WTC11 (cell line): ENCODE data around the gene TMTC2. TPM values are rescaled to one million over a fixed set of nuclear protein-coding genes. Genes with fewer than 3 reads are reported as not detected.

Experiments
- ATAC-seq: fragments of 200-7000 bp; cut with Tn5 transposase; 2 replicates; pipeline ENCODE4 v1.10.0; 2021; ENCODE audit warnings: mild to moderate bottlenecking, moderate library complexity
- CTCF ChIA-PET: fragments of 300-600 bp; sonication (Branson Sonifier 250); formaldehyde crosslinking; loops from one replicate; lab custom pipeline; 2021; ENCODE audit warnings: antibody characterized with exemption; lab: Charles Lee
- POLR2A ChIA-PET: fragments of 350-600 bp; sonication (Branson Sonifier 250); formaldehyde crosslinking; loops from one replicate; lab custom pipeline; 2021; ENCODE audit warnings: antibody characterized with exemption; lab: Charles Lee
- DNase-seq: peaks from one replicate; pipeline ENCODE4 v3.0.0; 2021; ENCODE audit warnings: low spot score
- H3K27ac Mint-ChIP-seq: 2 replicates; pipeline ENCODE4 v1.8.0; 2021; ENCODE audit warnings: mixed read lengths
- H3K27me3 Mint-ChIP-seq: 2 replicates; pipeline ENCODE4 v1.8.0; 2021; ENCODE audit warnings: low read depth, mild to moderate bottlenecking, moderate library complexity, mixed read lengths
- H3K36me3 Mint-ChIP-seq: 2 replicates; pipeline ENCODE4 v1.8.0; 2021; ENCODE audit warnings: mixed read lengths
- H3K4me1 Mint-ChIP-seq: 2 replicates; pipeline ENCODE4 v1.8.0; 2022; ENCODE audit warnings: mixed read lengths
- H3K4me3 Mint-ChIP-seq: 2 replicates; pipeline ENCODE4 v1.8.0; 2021; ENCODE audit warnings: mild to moderate bottlenecking, moderate library complexity, mixed read lengths
- H3K9me3 Mint-ChIP-seq: 2 replicates; pipeline ENCODE4 v1.8.0; 2021; ENCODE audit warnings: mixed read lengths
- ARID4B ChIP-seq: sonication (generic); formaldehyde crosslinking; IDR thresholded peaks from 2 replicates; pipeline ENCODE4 v1.8.0; 2023; ENCODE audit warnings: missing genetic modification reagents, mild to moderate bottlenecking, borderline replicate concordance
- FOXJ3 ChIP-seq: sonication (generic); formaldehyde crosslinking; IDR thresholded peaks from 2 replicates; pipeline ENCODE4 v1.9.0; 2021; ENCODE audit warnings: missing genetic modification reagents, mild to moderate bottlenecking, borderline replicate concordance
- GRHL2 ChIP-seq: fragments of 250-450 bp; sonication (Bioruptor Pico); IDR thresholded peaks from 2 replicates; pipeline ENCODE4 v1.8.0; 2022; ENCODE audit warnings: mild to moderate bottlenecking, moderate library complexity; ENCODE audit not compliant: insufficient replicate concordance, severe bottlenecking
- JUN ChIP-seq: sonication (generic); formaldehyde crosslinking; IDR thresholded peaks from 2 replicates; pipeline ENCODE4 v1.8.0; 2023; ENCODE audit warnings: mild to moderate bottlenecking, missing genetic modification reagents
- MAX ChIP-seq: sonication (generic); formaldehyde crosslinking; IDR thresholded peaks from 2 replicates; pipeline ENCODE4 v1.8.0; 2022; ENCODE audit warnings: mild to moderate bottlenecking, missing genetic modification reagents
- NFE2L1 ChIP-seq: sonication (generic); formaldehyde crosslinking; IDR thresholded peaks from 2 replicates; pipeline ENCODE4 v1.8.1; 2023; ENCODE audit warnings: missing genetic modification reagents
- NR3C1 ChIP-seq: sonication (generic); formaldehyde crosslinking; conservative IDR thresholded peaks from 2 replicates; pipeline ENCODE4 v1.8.1; 2023; ENCODE audit warnings: low read depth, mild to moderate bottlenecking, missing genetic modification reagents
- SMAD4 ChIP-seq: sonication (generic); formaldehyde crosslinking; IDR thresholded peaks from 2 replicates; pipeline ENCODE4 v1.8.0; 2022; ENCODE audit warnings: mild to moderate bottlenecking, missing genetic modification reagents
- SOX15 ChIP-seq: fragments of 250-450 bp; sonication (Bioruptor Pico); IDR thresholded peaks from 2 replicates; pipeline ENCODE4 v1.9.0; 2021; ENCODE audit warnings: mild to moderate bottlenecking
- ZNF121 ChIP-seq: sonication (generic); formaldehyde crosslinking; IDR thresholded peaks from 2 replicates; pipeline ENCODE4 v1.8.0; 2023; ENCODE audit warnings: missing genetic modification reagents
- ZNF263 ChIP-seq: sonication (generic); formaldehyde crosslinking; IDR thresholded peaks from 2 replicates; pipeline ENCODE4 v1.8.1; 2022; ENCODE audit warnings: low read depth, mild to moderate bottlenecking, moderate library complexity, missing genetic modification reagents
- total RNA-seq: library from RNA; stranded (reverse); gene quantifications from 3 replicates; pipeline ENCODE4 v1.2.3, GENCODE V29; 2021
- TF ChIP-seq, protein P1 (sequence below): sonication (generic); formaldehyde crosslinking; IDR thresholded peaks from 2 replicates; pipeline ENCODE4 v1.8.1; 2022; ENCODE audit warnings: low read depth, mild to moderate bottlenecking, moderate library complexity, missing genetic modification reagents, borderline replicate concordance
- TF ChIP-seq, protein P2 (sequence below): fragments of 200-600 bp; IDR thresholded peaks from 2 replicates; pipeline ENCODE4 v1.8.0; 2022; ENCODE audit warnings: antibody characterized with exemption
- TF ChIP-seq, protein P3 (sequence below): fragments of 250-450 bp; sonication (Bioruptor Pico); IDR thresholded peaks from 2 replicates; pipeline ENCODE4 v1.9.0; 2021; ENCODE audit warnings: mild to moderate bottlenecking
- TF ChIP-seq, protein P4 (sequence below): fragments of 250-450 bp; sonication (Bioruptor Pico); IDR thresholded peaks from 2 replicates; pipeline ENCODE4 v1.9.0; 2021; ENCODE audit warnings: moderate library complexity, mild to moderate bottlenecking, inconsistent platforms, borderline replicate concordance

The TMTC2 gene
- total RNA-seq, 1 experiment from 2014 or later = 6.4 TPM

- TF ChIP-seq, protein P1, sequence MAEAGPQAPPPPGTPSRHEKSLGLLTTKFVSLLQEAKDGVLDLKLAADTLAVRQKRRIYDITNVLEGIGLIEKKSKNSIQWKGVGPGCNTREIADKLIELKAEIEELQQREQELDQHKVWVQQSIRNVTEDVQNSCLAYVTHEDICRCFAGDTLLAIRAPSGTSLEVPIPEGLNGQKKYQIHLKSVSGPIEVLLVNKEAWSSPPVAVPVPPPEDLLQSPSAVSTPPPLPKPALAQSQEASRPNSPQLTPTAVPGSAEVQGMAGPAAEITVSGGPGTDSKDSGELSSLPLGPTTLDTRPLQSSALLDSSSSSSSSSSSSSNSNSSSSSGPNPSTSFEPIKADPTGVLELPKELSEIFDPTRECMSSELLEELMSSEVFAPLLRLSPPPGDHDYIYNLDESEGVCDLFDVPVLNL (CRISPR knock-in tag) = no peak
- TF ChIP-seq ZNF263 (no peak), NFE2L1 (CRISPR knock-in tag) (no peak), SMAD4 (CRISPR knock-in tag) (no peak), NR3C1 (no peak), JUN (CRISPR knock-in tag) (no peak), GRHL2 (CRISPR knock-in tag) (no peak), MAX (no peak)
- TF ChIP-seq, protein P2, sequence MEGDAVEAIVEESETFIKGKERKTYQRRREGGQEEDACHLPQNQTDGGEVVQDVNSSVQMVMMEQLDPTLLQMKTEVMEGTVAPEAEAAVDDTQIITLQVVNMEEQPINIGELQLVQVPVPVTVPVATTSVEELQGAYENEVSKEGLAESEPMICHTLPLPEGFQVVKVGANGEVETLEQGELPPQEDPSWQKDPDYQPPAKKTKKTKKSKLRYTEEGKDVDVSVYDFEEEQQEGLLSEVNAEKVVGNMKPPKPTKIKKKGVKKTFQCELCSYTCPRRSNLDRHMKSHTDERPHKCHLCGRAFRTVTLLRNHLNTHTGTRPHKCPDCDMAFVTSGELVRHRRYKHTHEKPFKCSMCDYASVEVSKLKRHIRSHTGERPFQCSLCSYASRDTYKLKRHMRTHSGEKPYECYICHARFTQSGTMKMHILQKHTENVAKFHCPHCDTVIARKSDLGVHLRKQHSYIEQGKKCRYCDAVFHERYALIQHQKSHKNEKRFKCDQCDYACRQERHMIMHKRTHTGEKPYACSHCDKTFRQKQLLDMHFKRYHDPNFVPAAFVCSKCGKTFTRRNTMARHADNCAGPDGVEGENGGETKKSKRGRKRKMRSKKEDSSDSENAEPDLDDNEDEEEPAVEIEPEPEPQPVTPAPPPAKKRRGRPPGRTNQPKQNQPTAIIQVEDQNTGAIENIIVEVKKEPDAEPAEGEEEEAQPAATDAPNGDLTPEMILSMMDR = no peak
These were observed 189.4 kb downstream of the TMTC2 start (continued) for GRCh38 chr12:82876075-82876474.

DNA sequence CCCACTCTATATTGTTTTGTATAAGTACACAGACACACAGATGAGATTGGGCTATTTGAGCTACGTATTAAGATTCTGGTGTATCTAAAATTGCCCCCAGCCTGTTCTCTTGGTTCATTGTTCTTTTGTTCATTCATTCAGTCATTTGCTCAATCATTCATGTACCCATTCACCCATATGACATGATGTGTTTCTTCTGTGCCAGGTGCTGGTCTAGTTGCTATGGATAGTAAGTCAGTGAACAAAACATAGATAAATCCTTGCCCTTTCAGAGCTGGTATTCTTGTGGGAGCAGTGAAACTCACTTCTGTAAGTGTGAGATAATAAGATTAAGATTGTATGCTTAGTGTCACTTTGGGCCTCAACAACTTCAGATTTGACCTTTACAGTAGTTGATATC, 191.3 kb downstream of the TMTC2 start:
- Mint-ChIP-seq H3K4me1 (no peaks in the 10 kb centered on the region; the same call in 1 of the 2 replicates), H3K4me3 (no peak overlapping the region), H3K9me3 (no peaks in the 10 kb centered on the region), H3K27ac (no peak overlapping the region), H3K36me3 (no peaks in the 10 kb centered on the region), H3K27me3 (no peaks in the 10 kb centered on the region)
- CTCF ChIA-PET = no interaction called here
- POLR2A ChIA-PET = no interaction called here
- DNase-seq = no peak
- no peak for ATAC-seq
- TF ChIP-seq, protein P3, sequence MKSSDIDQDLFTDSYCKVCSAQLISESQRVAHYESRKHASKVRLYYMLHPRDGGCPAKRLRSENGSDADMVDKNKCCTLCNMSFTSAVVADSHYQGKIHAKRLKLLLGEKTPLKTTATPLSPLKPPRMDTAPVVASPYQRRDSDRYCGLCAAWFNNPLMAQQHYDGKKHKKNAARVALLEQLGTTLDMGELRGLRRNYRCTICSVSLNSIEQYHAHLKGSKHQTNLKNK (CRISPR knock-in tag) = no peak
- TF ChIP-seq JUN (CRISPR knock-in tag) (no peak), ZNF263 (no peak), SOX15 (CRISPR knock-in tag) (no peak), ARID4B (CRISPR knock-in tag) (no peak)

GRCh38 chr12:82880442-82880901, 193.8 kb downstream of the TMTC2 start:
- ATAC-seq (no peak; the same call in 1 of the 2 replicates), DNase-seq (no peak)
- Mint-ChIP-seq H3K27me3 (no peaks in the 10 kb centered on the region), H3K27ac (no peak overlapping the region), H3K9me3 (no peaks in the 10 kb centered on the region), H3K4me1 (no peaks in the 10 kb centered on the region; the same call in 1 of the 2 replicates), H3K36me3 (no peaks in the 10 kb centered on the region), H3K4me3 (no peak overlapping the region)
- TF ChIP-seq ZNF121 (CRISPR knock-in tag) (no peak), FOXJ3 (CRISPR knock-in tag) (no peak)
- TF ChIP-seq, protein P4, sequence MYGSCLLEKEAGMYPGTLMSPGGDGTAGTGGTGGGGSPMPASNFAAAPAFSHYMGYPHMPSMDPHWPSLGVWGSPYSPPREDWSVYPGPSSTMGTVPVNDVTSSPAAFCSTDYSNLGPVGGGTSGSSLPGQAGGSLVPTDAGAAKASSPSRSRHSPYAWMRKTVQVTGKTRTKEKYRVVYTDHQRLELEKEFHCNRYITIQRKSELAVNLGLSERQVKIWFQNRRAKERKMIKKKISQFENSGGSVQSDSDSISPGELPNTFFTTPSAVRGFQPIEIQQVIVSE (CRISPR knock-in tag) = no peak
- CTCF ChIA-PET = no interaction called here
- POLR2A ChIA-PET = no interaction called here
